GM19372 (cell line): ENCODE results near the gene ACACA.

Source experiments
- ATAC-seq: cut with Tn5 transposase; IDR thresholded peaks from one replicate; pipeline ENCODE4 v1.9.1; 2021; ENCODE audit warnings: mild to moderate bottlenecking, low read depth, moderate library complexity; ENCODE audit not compliant: unreplicated experiment

The ACACA gene

DNA sequence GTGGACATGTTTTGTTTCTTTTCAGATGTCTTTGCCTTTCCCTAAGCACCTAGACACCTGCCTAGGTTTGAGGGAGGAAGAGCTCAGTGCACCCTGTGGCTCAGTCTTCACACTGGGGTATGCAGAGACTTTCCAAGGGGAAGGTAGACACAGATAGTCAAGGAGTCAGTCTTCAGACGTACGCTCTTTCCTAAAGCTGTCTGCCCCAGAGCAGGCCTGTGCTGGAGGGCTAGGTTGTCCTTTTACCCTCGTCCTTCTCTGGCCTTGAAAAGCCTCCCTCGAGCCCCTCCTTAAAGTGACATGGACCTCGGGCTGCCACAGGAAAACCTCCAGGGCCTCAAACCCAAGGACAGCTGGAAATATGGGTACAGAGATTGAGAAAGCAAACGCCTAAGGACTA lies 354.2 kb downstream of the ACACA start:
- no peak for ATAC-seq

DNA sequence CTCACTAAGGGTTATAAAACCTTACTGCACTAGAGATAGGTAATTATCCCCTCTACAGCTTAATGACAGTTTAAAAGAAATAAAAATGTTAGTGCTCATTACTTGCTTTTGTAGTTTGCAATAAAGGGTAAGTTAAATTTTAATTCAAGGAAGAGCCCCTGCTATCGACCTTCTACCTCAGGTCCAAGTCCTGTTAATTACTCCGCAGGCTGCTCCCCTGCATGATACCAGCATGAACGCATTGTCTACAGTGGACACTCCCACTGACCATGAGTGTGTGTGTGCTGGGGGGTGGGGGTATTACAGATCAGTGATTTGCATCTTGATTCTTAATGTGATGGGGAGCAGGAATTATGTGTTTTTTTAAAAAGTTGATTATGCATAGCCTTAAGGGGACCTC lies 354.8 kb downstream of the ACACA start:
- ATAC-seq, result no peak

DNA sequence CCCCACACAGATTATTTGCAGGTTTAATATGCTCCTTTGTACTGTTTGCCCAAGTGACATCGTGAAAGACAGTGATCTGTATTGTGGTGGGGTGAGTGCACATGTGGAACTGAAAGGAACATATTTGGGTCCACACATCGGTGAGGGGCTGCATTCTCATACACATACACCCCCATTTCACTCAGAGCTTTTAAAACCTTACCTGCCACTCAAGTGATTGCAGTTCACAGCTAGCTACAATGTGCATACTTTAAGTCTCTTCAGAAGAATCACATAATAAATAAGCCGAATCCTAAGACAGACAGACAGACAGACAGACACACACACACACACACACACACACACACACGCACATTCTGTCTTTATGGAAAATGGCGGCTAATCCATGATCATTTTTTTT lies 355.3 kb downstream of the ACACA start:
- no peak for ATAC-seq

DNA sequence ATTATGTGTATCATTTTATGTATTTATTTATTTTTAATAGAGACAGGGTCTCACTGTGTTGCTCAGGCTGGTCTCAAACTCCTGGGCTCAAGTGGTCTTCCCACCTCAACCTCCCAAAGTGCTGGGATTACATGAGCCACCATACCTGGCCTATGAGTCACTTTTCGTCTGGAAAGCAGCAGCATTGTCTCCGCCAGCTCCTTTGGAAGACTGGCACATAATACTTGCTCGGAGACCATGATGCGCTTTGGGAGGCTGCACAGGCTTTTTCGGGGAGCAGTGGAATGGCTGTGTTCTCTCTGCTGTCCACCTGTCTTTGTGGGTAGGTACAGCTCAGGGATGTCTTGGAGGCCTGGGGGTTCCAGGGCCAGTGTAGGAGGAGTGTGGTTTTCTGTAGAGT lies 355.7 kb downstream of the ACACA start:
- no peak for ATAC-seq

DNA sequence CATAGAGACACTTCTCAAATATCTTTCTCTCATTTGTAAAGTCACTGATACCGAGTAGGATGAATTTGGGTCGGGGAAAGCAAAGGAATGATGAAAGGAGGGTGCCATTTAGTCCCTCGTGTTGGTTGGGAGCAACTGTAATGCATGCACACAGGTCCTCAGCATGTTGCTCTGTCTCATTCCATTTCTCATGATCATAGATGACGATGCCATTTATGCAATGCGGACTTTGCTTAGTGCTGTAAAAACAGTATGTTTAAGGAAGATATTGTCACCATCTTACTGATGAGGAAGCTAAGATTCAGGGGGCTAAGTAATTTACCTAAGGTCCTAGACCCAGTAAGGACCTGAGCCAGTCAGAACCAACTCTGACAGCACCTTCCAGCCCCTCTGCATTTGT lies 357.8 kb downstream of the ACACA start:
- ATAC-seq, result no peak

DNA sequence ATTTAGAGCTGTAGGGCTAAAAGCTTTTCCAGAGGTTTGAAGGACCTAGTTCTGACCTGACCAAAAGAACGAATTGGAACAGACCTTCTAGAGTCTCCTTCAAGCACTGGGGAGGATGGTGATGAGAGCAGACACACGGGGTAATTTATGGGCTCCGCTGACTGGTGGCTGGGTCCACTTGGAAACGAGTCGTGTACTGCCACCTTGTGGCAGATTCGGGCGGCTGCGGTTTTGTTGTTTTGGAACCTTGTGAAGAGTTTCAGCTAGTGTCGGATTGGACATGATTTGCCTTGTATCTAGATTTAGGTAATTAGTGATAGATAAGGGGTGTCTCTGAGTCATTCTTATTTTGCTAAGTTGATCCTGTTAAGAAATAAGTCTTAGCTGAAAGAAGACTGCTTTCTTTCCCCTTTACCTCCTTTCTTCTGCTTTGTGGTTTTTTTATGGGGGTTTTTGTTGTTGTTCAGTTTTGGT lies 359.0 kb downstream of the ACACA start:
- no peak for ATAC-seq

DNA sequence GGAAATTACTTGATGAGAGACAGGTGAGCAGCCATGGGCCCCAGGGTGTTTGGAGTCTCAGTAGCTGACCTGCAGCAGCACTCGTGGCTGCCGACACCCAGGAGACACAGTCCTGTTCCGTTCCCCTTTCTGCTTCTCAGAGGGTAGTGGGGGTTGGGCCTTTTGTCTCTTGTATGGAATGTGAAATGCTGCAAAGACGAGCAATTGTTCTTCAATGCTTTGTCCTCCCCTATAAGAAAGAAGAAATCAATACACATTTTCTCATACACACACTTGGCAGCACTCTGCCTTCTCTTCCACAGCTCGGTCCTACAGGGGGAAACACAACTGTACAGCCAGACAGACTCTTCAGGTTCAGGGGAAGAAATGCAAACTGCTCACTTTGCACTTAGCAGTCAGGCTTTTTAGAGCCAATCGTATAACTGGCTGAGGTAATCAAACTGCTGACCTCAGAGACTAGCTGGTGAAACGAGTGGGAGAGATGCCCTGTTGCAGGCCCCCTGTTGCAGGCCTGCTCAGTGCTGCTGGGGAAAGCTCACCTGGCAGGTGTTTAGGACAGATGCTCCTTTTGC lies 361.2 kb downstream of the ACACA start:
- ATAC-seq, result no peak

DNA sequence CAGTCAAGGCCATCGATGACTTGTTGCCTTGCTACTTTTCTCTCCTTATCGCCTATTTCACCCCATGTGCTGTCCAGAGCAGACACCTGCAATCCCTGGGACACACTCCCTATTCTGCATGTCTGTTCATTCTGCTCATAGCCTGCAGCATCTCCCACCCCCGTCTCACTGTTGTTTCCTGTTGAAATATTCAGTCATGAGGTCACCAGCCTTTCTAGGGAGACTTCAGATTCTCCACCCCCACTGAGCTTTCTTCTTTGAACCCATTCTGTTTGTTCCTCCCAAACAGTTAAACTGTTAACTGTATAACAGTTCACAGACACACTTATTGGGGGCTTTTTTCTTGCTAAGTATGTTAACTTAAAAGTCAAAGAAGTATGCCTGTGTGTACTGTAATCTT lies 363.4 kb downstream of the ACACA start:
- ATAC-seq, result no peak

DNA sequence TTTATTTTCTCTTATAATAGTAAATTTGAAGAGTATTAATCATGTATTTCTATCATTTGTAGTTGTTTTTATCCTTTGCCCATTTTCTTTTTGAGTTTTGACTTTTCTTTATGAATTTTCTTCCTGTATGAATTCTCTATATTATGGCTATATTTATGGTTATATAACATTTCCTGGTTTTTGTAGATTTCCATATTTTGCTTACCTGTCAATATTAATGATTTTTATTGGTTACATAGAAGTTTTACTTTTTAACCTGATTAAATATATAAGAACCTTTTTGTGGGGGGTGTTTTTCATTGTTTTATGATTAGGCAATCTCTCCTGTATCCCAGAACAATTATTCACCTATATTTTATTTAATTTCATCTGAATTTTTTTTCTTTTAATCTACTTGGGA lies 364.7 kb downstream of the ACACA start:
- ATAC-seq, result no peak

DNA sequence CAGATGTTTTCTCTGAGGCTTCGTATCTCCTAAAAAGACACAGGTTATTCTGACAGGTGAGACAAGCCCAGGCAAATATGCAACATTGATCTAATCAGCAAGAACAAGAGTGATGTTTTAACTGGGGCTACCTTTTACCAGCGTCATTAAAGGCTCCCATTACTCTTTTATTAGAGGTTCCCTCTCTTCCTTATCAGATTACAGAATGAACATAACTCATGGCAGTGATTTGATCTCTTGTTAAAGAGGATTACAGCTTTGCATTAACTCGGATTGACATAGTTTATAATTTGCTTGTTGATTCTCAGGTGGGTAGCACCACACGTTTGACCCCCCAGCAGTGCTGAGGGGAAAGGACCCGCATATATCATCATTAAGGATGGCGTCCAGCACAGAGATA lies 367.4 kb downstream of the ACACA start:
- ATAC-seq, result no peak

DNA sequence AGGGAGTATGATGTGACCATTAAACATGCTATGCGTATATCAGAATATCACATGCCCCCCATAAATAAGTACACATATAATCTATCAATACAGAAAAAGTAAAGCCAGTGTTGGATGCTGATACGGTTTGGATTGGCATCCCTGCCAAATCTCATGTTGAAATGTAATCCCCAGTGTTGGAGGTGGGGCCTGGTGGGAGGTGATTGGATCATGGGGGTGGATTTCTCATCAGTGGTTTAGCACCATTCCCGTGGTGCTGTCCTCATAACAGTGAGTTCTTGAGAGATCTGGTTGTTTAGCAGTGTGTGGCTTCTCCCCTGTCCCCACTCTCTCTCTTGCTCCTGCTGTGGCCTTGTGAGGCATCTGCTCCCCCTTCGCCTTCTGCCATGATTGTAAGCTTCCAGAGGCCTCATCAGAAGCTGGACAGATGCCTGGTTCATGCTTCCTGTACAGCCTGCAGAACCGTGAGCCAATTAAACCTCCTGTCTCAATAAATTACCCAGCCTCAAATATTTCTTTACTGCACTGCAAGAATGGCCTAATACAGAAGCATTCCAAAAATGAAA lies 369.0 kb downstream of the ACACA start:
- ATAC-seq, result no peak
